ENCODE data around the gene ALDOC.

DNA sequence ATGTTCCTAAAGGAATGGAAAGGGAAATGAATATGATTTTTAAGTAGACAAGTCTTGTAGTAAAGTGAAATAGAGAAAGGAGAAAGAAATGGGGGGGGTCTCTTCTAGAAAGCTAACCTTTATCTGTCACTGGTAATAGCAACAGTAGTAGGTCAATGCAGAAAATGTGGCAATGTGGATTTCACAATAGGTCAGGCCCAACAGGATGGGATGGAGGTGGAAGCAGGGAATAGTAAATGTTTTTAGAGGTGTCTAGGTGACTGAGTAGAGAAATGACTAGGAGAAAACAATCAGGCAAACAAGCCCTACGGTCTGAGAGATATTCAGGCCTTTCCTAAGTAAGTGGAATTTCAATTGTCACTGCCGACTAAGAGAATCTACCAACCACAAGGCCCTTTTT lies 43.3 kb upstream of the ALDOC start:
- TF ChIP-seq POLR2A (IDR thresholded peaks at IDR 0.05; ENCODE audit: low read depth, low read length): no peak
- TF ChIP-seq TCF7 (IDR thresholded peaks at IDR 0.05; ENCODE audit: borderline replicate concordance): no peak
- TF ChIP-seq, protein P1, sequence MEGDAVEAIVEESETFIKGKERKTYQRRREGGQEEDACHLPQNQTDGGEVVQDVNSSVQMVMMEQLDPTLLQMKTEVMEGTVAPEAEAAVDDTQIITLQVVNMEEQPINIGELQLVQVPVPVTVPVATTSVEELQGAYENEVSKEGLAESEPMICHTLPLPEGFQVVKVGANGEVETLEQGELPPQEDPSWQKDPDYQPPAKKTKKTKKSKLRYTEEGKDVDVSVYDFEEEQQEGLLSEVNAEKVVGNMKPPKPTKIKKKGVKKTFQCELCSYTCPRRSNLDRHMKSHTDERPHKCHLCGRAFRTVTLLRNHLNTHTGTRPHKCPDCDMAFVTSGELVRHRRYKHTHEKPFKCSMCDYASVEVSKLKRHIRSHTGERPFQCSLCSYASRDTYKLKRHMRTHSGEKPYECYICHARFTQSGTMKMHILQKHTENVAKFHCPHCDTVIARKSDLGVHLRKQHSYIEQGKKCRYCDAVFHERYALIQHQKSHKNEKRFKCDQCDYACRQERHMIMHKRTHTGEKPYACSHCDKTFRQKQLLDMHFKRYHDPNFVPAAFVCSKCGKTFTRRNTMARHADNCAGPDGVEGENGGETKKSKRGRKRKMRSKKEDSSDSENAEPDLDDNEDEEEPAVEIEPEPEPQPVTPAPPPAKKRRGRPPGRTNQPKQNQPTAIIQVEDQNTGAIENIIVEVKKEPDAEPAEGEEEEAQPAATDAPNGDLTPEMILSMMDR (IDR thresholded peaks at IDR 0.05 in 2 of 3, conservative IDR thresholded peaks at IDR 0.05 in 1 of 3; ENCODE audit: control insufficient read depth in 2 of 3, extremely low read depth in 1 of 3, insufficient read depth in 1 of 3, low read depth in 3 of 3, low read length in 3 of 3): no peak
- no peak for TF ChIP-seq ZNF622 (IDR thresholded peaks at IDR 0.05)
- TF ChIP-seq, protein P2, sequence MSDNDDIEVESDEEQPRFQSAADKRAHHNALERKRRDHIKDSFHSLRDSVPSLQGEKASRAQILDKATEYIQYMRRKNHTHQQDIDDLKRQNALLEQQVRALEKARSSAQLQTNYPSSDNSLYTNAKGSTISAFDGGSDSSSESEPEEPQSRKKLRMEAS (IDR thresholded peaks at IDR 0.05; ENCODE audit: low read depth, low read length): no peak
- TF ChIP-seq, protein P3, sequence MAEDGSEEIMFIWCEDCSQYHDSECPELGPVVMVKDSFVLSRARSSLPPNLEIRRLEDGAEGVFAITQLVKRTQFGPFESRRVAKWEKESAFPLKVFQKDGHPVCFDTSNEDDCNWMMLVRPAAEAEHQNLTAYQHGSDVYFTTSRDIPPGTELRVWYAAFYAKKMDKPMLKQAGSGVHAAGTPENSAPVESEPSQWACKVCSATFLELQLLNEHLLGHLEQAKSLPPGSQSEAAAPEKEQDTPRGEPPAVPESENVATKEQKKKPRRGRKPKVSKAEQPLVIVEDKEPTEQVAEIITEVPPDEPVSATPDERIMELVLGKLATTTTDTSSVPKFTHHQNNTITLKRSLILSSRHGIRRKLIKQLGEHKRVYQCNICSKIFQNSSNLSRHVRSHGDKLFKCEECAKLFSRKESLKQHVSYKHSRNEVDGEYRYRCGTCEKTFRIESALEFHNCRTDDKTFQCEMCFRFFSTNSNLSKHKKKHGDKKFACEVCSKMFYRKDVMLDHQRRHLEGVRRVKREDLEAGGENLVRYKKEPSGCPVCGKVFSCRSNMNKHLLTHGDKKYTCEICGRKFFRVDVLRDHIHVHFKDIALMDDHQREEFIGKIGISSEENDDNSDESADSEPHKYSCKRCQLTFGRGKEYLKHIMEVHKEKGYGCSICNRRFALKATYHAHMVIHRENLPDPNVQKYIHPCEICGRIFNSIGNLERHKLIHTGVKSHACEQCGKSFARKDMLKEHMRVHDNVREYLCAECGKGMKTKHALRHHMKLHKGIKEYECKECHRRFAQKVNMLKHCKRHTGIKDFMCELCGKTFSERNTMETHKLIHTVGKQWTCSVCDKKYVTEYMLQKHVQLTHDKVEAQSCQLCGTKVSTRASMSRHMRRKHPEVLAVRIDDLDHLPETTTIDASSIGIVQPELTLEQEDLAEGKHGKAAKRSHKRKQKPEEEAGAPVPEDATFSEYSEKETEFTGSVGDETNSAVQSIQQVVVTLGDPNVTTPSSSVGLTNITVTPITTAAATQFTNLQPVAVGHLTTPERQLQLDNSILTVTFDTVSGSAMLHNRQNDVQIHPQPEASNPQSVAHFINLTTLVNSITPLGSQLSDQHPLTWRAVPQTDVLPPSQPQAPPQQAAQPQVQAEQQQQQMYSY (CRISPR knock-in tag; IDR thresholded peaks at IDR 0.05): no peak
- no peak for TF ChIP-seq FOS (IDR thresholded peaks at IDR 0.05; ENCODE audit: borderline replicate concordance, extremely low read depth, insufficient read length)
- no peak for TF ChIP-seq MTA2 (IDR thresholded peaks at IDR 0.05; ENCODE audit: low read depth)
- TF ChIP-seq, protein P4, sequence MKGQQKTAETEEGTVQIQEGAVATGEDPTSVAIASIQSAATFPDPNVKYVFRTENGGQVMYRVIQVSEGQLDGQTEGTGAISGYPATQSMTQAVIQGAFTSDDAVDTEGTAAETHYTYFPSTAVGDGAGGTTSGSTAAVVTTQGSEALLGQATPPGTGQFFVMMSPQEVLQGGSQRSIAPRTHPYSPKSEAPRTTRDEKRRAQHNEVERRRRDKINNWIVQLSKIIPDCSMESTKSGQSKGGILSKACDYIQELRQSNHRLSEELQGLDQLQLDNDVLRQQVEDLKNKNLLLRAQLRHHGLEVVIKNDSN (IDR thresholded peaks at IDR 0.05; ENCODE audit: borderline replicate concordance, extremely low read length, insufficient read depth, low read depth, low read length): no peak
- no peak for TF ChIP-seq TCF12 (IDR thresholded peaks at IDR 0.05; ENCODE audit: low read depth, low read length)
